Right ventricle myocardium superior (tissue), 1 donor: ENCODE measurements around the gene RASA2. TPM values are rescaled to one million over a fixed set of nuclear protein-coding genes. Genes with fewer than 3 reads are reported as not detected.
"Not testable (repeated sequence)": the region's sequence is repeated elsewhere in the genome, so short reads cannot be mapped to it uniquely, and the experiment has no call there.

ENCODE experiments used
- ATAC-seq: fragments of 200-7000 bp; cut with Tn5 transposase; one replicate; pipeline ENCODE4 v1.9.1; 2020; ENCODE audit warnings: mild to moderate bottlenecking; ENCODE audit not compliant: poor library complexity
- DNase-seq: peaks from one replicate; pipeline ENCODE4 v3.0.0-alpha.2; 2020
- intact Hi-C: fragments of 100-400 bp; cut with DNase I; formaldehyde crosslinking; loops from one replicate; pipeline ENCODE4 v1.11.2; 2022
- total RNA-seq: library from RNA; stranded (reverse); fragmentation: NEBNext Ultra II Directional; extraction: Animal tissue kit (Norgen Biotek cat#: 25700); gene quantifications from one replicate; pipeline ENCODE4 v1.2.1, GENCODE V29; 2021
- donor health status: DM: no; HTN: yes; CAD: no; lungs with severe emphysema.

RASA2 gene
- total RNA-seq, 1 donor from 2014 or later = 3.5 TPM

DNA sequence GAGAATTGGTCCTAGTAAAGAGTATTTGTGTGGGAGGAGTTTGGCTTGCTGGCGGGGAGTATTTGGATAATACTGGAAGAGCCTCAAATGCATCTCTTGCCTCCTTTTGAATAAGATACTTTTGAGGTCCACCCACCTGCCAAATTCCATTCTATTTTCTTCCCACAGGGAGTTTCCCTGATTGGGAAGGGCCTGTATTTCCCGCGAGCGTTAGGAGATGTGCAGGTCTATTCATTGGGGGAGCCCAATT is 406 bp upstream of the RASA2 start:
- DNase-seq (no peak), ATAC-seq (no peak)
- intact Hi-C loops = no loop called here

DNA sequence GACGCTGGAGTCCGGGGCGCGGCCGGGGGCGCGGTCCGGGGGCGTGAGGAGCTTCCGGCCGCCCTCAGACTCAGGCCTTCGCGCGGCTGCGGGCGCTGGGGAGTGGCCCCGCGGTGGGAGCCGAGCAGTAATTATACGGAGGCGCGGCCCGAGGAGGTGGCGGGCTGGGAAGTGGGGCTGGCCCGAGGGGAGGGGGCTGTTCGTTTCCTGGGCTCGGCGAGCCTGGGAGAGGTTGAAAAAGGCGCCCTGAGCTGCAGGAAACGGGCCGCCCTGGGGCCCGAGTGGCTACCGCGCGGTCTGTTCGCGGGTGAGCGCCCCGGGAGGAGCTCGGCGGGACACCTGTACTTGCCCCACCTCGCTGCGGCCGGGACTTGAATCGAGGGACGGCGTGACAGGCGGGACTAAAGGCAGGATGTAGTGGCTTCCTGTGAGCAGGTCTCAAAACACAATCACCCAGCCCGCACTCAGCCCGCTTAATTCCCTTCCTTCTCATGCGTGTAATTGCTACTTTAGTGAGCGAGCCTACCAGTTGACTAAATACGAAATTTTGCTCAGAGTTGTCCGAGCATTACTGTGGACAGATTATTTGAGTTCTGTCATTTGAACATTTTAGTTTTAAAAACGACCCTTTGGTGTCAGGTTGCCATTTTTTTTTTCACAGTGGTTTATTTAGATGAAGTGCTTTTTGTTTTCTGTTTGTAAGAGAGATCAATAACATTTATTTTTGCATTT is 860 bp downstream of the RASA2 start:
- intact Hi-C loops = no loop called here
- peak; percentile 75 for ATAC-seq
- DNase-seq = peak; percentile 81

DNA sequence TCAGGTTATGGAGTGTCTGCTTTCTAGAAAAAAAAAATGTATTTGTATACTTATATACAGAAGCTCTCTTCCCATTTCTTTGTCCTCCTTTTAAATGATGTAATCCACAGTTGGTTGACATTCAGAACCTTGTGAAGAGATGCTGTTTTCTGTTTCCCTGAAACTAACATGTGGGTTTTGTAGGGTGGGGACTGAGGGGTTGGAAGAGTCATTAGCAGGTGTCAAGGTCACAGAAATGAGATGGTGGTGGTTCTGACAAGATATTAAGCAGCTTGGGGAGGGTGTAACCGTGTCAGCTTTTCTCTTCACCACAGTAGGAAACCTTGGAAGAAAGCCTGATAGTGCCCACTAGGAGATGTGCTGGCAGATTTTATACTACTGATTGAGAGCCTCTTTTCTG is 2.4 kb downstream of the RASA2 start:
- ATAC-seq (no peak), DNase-seq (no peak)
- intact Hi-C loops = no loop called here

DNA sequence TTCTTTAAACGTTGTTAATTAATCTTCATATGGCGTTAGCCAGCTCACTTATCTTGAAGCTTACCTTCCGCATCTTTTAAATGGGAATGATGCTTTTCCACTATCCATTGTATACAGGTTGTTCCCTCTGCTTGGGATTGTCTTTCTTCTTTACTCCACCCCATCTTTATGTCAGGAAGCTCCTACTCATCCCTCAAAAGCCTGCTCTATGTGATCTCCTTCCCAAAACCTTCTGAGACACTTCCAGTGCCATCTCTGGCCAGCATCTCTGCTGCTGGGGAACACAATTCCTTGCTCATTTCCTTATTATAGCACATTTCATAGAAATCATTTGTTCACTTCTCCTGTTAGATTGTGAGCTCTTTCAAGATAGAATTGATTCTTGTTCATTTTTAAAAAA is 4.3 kb downstream of the RASA2 start:
- DNase-seq (no peak), ATAC-seq (no peak)
- intact Hi-C loops = no loop called here

DNA sequence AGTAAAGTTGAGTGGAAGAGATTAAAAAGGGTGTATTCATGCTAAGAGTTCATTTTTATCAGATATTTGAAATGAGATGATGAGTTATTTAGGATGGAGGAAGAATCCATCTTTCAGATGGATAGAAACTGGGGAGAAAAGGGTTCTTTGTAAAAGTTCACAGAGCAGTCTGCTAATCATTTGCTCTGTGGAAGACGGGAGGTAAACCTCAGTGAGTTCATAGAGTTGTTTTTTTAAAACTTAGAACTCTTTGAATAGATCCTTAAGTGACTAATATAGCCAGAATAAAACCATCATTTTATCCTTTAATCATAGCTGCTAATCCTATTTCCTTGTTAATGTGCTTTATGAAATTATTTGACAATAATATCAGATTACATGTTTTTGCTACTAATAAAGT is 5.1 kb downstream of the RASA2 start:
- intact Hi-C loops = no loop called here
- DNase-seq (no peak), ATAC-seq (no peak)

DNA sequence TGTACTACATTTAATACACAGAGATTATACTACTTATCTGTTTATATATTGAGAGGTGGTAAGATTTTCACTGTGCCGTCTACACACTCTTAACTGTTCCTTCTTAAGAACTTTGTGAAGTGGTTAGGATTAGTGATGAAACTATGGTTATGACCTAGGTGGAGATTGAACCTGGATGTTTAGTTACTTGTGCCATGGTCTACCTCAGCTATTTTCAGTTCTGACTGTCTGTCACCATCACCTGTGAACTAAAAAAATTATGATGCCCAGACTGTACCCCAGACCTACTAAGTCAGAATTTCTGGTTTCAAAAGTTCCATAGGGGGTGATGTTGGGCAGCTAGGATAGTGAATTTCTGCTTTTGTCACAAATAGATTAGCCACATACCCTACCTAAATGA is 6.4 kb downstream of the RASA2 start:
- ATAC-seq (no peak), DNase-seq (no peak)
- intact Hi-C loops = no loop called here

DNA sequence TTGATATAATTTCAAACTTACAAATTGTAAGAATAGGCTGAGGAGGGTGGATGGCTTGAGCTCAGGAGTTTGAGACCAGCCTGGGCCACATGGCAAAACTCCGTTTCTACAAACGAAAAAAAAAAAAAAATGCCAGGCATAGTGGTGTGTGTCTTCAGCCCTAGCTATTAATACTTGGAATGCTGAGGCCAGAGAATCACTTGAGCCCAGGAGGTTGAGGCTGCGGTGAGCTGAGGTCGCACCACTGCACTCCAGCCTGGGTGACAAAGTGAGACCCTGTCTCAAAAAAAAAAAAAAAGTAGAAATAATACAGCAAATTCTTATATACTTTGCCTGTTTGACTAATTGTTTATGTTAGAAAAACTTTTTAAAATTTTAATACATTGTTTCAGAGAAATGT is 10.8 kb downstream of the RASA2 start:
- intact Hi-C loops, DNase-seq: not testable (repeated sequence)
- ATAC-seq = peak; percentile 40

DNA sequence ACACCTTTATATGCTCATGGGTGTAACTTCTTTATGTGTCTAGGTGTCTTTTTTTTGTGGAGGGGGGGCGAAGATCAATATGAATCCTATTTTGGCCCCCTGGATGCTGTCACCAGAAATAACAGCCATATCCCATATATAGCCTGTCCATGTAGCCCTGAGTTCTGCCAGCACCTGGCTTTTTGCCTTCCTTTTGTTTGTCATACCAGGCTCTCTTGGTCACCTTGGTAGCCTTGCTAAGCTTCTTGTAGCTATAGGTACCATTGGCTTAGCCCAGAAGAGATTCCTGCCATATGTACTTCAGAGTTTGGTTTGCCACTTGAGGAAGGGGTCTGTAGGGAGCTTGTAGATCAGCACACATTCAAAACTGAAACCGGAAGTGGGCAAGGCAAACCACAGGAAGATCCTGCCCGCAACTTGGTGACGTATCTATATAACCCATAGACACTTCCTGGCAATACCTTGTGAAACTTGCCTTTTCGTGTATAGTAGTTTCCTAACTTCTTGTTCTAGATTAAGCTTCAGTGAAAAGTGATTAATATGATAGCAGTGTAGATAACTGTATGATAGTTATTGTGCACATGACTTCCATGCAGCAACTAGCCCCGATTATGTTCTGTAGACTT is 11.9 kb downstream of the RASA2 start:
- intact Hi-C loops = no loop called here
- ATAC-seq (peak; percentile 82), DNase-seq (peak; percentile 46)

DNA sequence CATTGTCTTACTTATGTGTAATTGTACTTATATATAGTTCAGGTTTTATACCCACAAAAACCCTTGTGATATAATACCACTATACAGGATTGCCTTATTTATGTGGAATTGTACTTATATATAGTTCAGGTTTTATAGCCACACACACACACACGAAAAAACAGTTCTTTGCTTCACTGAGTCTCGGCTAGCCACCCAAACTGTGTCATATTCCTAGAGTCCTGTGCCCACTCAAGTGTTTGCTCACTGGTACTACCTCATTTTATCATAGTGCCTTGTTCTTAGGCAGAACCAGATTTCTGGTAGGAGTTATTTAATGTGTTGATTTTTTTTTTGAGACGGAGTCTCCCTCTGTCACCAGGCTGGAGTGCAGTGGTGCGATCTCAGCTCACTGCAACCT is 12.5 kb downstream of the RASA2 start:
- intact Hi-C loops = no loop called here
- no peak for ATAC-seq
- no peak for DNase-seq

DNA sequence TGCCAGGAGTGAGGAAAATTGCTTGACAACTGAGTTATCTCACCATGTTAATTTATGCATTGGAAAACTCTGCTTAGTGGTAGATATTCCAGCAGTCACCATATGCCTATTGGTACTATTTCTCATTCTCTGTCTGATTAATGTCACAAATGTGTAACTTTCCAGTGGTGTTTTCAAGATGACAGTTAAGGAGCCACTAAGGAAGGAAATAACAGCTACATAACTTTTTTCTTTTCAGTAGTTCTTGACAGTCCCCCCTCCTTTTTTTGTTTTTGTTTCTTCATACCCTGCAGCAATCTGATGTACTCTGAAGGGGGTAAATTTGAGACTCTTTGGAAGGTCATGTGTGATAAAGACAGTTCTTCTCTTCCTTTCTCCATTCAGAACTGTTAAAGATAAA is 13.1 kb downstream of the RASA2 start:
- intact Hi-C loops = no loop called here
- DNase-seq = no peak
- ATAC-seq = no peak

DNA sequence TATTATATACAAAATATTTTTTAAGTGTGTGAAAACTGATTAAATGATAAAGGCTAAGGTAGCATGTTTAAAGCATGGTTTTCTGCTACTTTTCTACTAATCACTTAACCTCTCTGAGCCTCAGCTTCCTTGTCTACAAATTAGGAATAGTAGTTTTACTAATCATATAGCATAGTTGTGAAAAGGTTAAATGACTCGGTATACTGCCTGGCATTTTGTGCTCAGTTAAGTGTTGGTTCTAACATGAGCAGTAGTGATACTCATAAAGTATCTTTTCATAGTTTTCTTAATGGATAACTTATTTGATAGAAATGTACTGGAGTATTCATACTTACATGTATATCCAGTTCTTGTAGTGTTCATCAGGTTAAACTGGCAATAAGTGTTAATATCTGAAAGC is 13.6 kb downstream of the RASA2 start:
- no peak for ATAC-seq
- intact Hi-C loops = no loop called here

DNA sequence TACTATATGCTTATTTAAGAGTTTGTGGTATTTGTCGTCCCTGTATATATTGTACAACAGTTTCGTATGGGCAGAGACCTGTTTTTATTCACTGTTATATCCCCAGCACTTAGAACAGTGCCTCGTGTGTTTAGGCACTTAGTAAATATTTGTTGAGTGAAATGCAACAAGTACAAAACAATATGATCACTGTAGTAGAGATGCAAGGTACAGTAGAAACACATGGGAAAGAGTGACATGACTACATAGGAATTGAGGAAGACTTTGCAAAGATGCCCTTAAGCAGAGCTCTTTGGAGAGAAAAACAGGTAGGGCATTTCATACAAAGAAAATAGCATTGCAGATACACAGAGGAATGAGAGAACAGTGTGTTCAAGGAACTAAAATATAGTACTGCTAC is 18.3 kb downstream of the RASA2 start:
- no peak for ATAC-seq
- intact Hi-C loops = no loop called here
- no peak for DNase-seq

More for the DNA sequence above, 13.6 kb downstream of the RASA2 start:
- DNase-seq = no peak

DNA sequence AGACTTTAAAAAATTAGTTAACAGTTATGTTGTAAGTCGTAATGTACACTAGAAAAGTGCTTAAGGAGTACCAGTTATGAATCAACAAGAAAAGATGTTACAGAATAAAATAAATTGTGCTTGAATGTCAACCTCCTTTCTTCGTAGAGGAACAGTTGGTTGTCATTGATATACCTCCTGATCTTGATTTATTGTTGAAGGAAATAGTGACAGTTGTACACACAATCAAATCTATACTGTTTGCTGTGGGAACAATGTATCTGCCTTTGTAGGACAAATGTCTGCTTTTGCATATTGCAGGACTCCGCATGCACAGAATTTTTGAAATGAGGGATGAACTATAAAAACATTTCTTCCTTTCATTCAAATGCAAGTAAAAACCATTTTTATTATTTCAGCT is 19.2 kb downstream of the RASA2 start:
- DNase-seq (no peak), ATAC-seq (no peak)
- intact Hi-C loops = no loop called here

DNA sequence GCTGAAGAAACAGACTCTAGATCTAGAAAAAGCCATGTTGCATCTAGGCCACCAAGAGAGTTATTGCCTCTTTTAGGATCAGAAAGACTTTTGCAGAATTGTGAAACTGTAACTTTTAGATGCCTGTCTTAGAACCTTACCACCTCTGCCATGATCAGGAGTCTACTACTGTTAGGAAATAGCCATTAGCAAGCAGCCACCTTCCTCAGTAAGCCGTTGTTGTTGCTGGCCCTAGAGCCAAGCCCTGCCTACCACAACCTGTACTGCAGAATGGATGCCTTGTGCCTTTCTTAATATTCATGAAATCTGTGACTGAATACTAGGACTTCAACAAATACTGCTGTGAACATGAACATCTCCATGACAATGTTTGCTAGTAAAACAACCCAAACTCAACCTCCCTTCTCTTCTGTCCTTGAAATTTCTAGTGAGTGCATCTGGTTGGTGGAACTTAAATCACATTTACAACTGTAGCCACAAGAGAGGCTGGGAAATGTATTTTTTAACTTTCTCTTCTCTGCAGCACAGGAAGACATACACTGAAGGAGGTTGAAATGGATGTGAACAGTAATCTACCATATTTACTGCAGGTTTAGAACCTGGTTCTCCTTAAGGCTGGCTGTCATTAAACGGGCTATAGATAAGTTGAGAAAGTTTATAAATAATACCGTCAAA is 20.7 kb downstream of the RASA2 start:
- intact Hi-C loops = no loop called here
- no peak for ATAC-seq
- DNase-seq = no peak

DNA sequence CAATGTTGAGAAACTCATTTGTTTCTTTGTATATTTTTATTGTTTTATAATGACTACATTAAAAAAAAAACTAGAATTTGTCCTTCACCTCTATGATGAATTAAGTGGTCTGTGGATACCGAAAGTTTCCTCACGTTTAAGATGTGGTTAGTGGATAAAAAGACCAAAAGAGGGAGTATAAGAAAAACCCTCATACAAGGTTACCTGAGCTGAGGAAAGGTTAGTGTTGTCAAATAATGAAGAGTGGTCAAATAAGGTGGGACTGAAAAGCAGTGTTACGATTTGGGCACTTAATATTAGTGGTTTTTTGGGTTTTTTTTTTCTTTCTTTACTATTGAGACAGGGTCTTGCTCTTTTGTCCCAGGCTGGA is 21.2 kb downstream of the RASA2 start:
- ATAC-seq = no peak
- intact Hi-C loops = no loop called here
- DNase-seq = no peak

DNA sequence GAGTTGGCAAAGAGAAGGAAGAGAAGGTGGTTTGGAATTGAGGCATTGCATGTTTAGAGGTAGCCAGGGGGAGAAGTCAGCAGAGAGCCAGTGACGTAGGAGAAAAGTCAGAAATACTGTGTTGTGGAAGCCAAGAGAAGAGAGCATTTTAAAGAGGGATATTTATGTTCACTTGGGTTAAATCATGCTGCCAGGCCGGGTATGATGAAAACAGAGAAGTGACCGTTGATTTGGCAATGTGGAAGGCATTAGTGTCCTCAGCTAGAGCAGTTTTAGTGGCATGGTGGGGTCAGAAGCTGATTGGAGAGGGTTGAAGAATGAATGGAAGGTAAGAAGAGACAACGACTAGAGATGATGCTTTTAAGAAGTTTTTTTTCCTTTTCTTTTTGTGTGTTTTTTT is 24.5 kb downstream of the RASA2 start:
- DNase-seq (no peak), ATAC-seq (no peak)
- intact Hi-C loops = no loop called here

DNA sequence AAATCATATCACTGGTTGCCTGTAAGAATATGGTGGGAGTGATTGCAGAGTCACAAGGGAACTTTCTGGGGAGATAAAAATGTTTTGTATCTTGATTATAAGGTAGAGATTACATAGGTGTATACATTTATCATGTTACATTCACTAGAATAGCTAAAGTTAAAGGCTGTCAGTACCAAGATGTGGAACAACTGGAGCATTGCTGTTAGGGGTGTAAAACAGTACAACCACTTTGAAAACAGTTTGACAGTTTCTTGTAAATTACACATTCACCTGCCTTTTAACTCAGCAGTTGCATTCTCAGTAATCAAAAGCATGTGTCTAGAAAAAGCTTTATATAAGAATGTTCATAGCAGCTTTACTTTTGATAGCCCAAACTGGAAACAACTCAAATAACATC is 27.6 kb downstream of the RASA2 start:
- no peak for DNase-seq

DNA sequence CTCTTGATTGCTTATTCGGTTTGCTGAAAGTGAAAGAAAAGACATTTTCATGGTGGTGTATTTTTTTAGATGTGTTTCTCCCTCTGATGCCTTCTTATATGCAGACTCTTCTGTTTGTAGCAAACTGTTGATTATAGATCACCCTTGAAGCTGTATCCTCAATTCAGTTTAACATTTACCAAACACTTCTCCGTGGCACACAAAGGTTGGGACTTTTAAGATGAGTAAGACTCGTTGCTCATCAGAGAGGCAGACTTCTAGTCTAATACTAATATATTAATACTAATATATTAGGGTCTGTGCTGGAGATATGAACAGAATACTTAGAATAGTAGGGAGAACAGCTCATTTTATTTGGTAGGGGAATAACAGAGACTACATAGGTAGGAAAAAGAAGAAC is 32.8 kb downstream of the RASA2 start:
- DNase-seq = no peak
- intact Hi-C loops = no loop called here
- no peak for ATAC-seq

More for the DNA sequence above, 27.6 kb downstream of the RASA2 start:
- intact Hi-C loops = no loop called here
- no peak for ATAC-seq

DNA sequence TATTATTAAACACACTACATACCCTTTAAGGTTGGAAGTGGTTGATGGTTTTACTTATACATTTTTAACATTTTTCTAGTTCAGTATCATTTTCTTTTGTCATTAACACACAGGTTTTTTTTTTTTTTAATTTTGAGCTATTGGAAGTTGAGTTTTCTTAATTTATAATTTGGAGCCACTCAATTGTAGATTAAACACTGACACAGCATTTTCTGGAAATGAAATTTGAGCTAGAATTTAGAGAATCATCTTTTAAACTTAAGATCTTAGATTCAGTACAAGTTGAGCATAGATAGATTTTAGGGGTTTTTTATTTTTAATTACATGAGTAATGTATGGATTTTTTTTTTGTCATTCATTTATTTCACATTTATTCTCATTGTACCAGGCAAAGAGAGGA is 35.0 kb downstream of the RASA2 start:
- DNase-seq (no peak), ATAC-seq (no peak)
- intact Hi-C loops = no loop called here

DNA sequence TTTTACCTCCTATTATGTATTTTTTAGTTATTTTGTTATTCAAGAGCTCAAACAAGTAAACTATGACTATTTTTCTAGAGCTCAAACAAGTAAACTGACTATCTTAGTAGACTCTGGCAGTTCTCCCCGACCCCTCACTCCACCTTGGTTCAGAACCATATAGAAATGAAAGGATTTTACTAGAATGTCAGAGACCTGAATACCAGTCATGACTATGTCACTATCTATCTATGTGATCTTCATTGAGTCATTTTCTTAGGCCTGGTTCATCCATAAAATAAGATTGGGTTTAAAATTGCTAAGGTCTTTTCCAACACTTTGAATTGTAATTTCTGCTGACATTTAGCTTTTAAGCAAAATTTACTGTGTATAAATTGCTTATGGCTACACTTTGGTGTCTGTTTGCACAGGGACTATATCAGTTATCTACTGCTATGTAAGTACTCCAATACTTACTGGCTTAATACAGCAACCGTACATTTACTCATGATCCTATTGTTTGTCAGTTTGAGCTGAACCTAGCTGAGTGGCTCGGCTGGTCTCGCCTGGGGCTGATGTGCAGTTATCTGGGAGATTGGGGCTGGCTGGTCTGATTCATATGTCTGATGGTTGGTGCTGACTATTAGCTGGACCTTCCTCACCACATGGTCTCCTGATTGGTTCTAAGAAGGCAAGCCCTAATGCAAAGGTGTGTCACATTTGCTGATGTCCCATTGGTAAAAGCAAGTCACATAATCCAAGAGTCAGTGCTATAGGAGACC is 37.0 kb downstream of the RASA2 start:
- intact Hi-C loops = no loop called here
- no peak for ATAC-seq
- no peak for DNase-seq
